Prostate gland (tissue), 2 donors: ENCODE results near the gene STRAP.

ENCODE experiments used
- CTCF ChIP-seq, 4 experiments: fragments of 200-600 bp in 2 of 4; fragments of 450-650 bp in 2 of 4; sonication (generic) in 2 of 4; IDR thresholded peaks; 1 replicate in 3 of 4; 2 replicates in 1 of 4; pipeline ENCODE4 v1.5.1; 2016 to 2019; ENCODE audit warnings: antibody characterized with exemption in 4 of 4, mild to moderate bottlenecking in 2 of 4, moderate library complexity in 2 of 4
- POLR2A ChIP-seq: fragments of 450-650 bp; IDR thresholded peaks from one replicate; pipeline ENCODE4 v1.6.1; 2016; ENCODE audit warnings: antibody characterized with exemption, mild to moderate bottlenecking
- POLR2AphosphoS5 ChIP-seq: sonication (generic); formaldehyde crosslinking; IDR thresholded peaks from one replicate; pipeline ENCODE4 v1.6.1; 2017; ENCODE audit warnings: antibody characterized with exemption

GRCh38 chr12:15928870-15929571 lies 46.8 kb downstream of the STRAP start:
- TF ChIP-seq CTCF (IDR thresholded peaks at IDR 0.05) (no peak), POLR2A (no peak), POLR2AphosphoS5 (no peak)
